K562 (cell line): ENCODE measurements around the gene LIX1L.

Experiments used
- POLR2A ChIP-seq: fragments of 450-650 bp; conservative IDR thresholded peaks from 2 replicates; pipeline ENCODE4 v1.6.1; 2016
- SREBF2 ChIP-seq: sonication (generic); formaldehyde crosslinking; IDR thresholded peaks from 2 replicates; pipeline ENCODE4 v1.4.0; 2020; ENCODE audit warnings: mild to moderate bottlenecking, missing genetic modification reagents
- ZKSCAN1 ChIP-seq: fragments of 150-350 bp; IDR thresholded peaks from 2 replicates; pipeline ENCODE4 v1.6.1; 2016; ENCODE audit warnings: low read depth, low read length
- ZNF764 ChIP-seq: fragments of 250-450 bp; sonication (Bioruptor Pico); IDR thresholded peaks from 2 replicates; pipeline ENCODE4 v1.4.0; 2020; ENCODE audit warnings: low read depth, mild to moderate bottlenecking, moderate library complexity
- TF ChIP-seq, protein P1 (sequence below), 3 experiments: IDR thresholded peaks in 2 of 3; conservative IDR thresholded peaks in 1 of 3; 2 replicates each; pipeline ENCODE4 v1.5.1; 2011 to 2012; ENCODE audit warnings: low read length in 3 of 3, mild to moderate bottlenecking in 3 of 3, control low read depth in 2 of 3, improper control_type of control experiment in 1 of 3, inconsistent platforms in 1 of 3, low read depth in 1 of 3, mixed read lengths in 1 of 3, moderate library complexity in 1 of 3; ENCODE audit not compliant: insufficient read depth in 2 of 3

GRCh38 chr1:145927063-145927886, 30.5 kb downstream of the LIX1L start, which contains the start of gene RBM8A:
- no peak for TF ChIP-seq SREBF2 (CRISPR knock-in tag)
- TF ChIP-seq, protein P1, sequence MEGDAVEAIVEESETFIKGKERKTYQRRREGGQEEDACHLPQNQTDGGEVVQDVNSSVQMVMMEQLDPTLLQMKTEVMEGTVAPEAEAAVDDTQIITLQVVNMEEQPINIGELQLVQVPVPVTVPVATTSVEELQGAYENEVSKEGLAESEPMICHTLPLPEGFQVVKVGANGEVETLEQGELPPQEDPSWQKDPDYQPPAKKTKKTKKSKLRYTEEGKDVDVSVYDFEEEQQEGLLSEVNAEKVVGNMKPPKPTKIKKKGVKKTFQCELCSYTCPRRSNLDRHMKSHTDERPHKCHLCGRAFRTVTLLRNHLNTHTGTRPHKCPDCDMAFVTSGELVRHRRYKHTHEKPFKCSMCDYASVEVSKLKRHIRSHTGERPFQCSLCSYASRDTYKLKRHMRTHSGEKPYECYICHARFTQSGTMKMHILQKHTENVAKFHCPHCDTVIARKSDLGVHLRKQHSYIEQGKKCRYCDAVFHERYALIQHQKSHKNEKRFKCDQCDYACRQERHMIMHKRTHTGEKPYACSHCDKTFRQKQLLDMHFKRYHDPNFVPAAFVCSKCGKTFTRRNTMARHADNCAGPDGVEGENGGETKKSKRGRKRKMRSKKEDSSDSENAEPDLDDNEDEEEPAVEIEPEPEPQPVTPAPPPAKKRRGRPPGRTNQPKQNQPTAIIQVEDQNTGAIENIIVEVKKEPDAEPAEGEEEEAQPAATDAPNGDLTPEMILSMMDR (IDR thresholded peaks at IDR 0.05 in 2 of 3, conservative IDR thresholded peaks at IDR 0.05 in 1 of 3; ENCODE audit: insufficient read depth in 2 of 3, low read depth in 1 of 3, low read length in 3 of 3) = peak; percentile 49 to 78 (median 49)
- peak; percentile 99 for TF ChIP-seq POLR2A
- no peak for TF ChIP-seq ZNF764
- TF ChIP-seq ZKSCAN1 = no peak
